HG03558 (cell line): ENCODE results near the gene CNDP1.

ENCODE experiments used
- ATAC-seq: cut with Tn5 transposase; IDR thresholded peaks from one replicate; pipeline ENCODE4 v1.9.1; 2021; ENCODE audit warnings: moderate number of reproducible peaks; ENCODE audit not compliant: unreplicated experiment; ENCODE audit errors: extremely low read depth

Gene CNDP1

GRCh38 chr18:74505776-74506175 is 28.5 kb upstream of the CNDP1 start:
- no peak for ATAC-seq

- ATAC-seq = no peak
Observed at GRCh38 chr18:74506448-74507084, 27.7 kb upstream of the CNDP1 start.

DNA sequence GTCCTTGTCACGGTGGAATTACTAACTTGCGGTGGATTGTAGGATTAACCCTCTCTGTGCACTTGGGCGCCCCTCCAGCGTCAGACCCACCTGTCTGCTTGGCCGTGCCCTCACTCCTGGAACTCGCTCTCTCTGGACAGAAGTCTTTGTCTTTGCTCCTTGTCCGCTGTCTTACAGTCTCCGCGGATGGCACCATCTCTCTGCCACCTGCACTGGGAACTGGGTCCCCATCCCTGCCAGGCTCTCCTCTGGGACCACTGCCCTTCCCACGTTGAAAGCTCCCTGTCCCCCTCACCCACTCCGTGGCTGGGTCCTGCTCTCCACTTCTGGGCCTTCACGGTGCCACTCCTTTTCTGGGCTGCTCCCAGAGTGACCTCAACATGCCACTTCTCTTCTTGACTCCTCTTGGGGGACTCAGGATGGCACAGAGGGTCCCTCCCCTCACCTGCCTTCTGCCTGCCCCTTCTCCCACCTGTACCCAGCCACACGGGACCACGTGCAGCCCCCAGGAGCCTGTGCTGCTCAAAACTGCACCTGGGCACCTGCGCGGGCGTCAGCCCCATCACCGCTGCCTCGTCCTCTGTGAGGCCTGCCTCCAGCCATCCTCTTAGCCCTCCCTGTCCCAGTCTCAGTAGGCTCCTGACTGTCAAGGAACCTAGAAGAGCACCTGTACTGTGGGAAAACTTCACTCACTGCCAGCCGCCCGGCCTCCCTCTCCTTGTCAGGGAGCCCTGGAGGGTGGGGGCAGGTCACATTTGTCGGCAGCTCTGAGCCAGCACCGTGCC is 27.0 kb upstream of the CNDP1 start:
- ATAC-seq = no peak

DNA sequence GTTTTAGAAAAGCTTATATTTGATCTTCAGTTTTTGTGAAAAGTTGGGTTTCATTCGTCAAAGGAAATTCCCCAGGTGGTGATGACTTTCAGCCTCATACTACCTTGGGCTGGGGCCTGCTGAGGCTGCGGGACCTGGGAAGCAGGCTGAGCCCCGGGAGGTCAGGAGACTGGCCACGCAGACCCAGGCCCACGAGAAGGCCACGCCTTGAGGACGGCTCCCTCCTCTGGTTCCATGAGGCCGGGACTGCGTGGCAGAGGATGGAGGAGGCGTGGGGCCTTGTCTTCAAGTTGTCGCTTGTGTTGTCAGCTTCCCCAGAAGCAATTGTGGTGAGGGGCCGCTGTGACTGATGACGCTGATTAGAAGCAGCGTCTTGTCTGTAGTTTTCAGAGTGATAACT is 26.4 kb upstream of the CNDP1 start:
- no peak for ATAC-seq

GRCh38 chr18:74508366-74508765 is 25.9 kb upstream of the CNDP1 start:
- no peak for ATAC-seq

DNA sequence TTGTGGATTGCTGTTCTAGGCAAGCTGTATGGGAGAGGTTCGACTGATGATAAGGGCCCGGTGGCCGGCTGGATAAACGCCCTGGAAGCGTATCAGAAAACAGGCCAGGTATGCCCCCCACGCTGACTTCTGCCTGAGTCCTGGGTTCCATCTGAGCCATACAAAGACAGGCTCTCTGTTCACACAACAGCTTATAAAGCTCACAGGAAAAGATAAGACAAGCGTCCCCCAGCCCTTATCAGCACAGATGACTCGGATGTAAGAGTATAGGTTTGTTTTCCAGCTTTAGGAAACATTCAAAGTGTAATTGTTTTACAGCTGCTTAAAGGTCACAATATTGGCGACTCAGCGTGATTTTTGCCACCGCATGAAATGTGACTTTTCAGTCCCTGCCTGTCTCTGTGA is 25.5 kb upstream of the CNDP1 start:
- no peak for ATAC-seq

DNA sequence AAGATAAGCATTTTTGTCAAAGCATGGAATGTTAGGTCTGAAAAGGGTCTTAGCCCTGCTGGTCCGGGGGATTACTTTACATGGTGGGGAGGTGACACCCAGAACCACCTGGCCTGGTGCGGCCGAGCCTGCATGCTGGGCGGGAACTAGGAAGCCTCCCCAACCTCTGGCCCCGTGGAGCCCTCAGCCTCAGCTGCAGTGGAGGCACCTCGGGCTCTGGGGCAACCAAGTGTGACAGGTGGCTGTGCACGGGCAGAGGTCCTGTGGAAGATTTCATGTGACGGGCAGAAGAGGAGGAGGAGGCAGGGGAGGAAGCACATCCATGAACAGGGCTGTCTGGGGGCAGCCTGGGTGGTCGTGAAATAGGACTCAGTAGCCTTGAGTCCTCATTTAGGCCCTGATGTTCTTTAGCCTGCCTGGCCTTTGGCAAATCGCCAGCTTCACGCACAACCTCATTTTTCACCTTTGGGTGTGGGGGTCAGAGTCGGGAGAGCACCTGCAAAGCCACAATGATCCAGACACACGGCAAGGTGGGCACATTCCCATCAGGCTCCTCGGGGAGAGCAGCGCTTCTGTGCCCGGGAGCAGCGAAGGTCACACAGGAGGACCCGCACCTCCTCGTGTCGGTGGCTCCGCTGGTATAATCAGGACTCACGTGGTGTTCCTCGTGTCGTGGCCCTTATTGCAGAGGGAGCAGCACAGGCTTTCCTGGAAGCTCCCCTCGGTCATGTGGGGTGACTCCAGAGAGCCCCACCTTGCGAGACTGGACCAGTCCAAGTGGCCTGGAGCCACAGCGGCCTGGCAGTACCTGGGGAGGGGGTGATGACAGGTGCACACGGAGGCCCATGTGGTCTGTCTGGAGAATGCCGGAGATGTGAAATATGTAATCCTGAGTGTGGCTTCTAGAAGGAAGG is 24.2 kb upstream of the CNDP1 start:
- no peak for ATAC-seq

DNA sequence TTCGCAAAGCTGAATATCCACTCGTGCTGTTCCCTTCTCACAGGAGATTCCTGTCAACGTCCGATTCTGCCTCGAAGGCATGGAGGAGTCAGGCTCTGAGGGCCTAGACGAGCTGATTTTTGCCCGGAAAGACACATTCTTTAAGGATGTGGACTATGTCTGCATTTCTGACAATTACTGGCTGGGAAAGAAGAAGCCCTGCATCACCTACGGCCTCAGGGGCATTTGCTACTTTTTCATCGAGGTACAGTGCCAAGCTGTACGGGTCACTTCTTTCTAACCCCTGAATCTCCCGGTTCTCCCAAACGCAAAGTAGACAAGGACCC is 23.6 kb upstream of the CNDP1 start:
- ATAC-seq = no peak

GRCh38 chr18:74511823-74512222 is 22.5 kb upstream of the CNDP1 start:
- no peak for ATAC-seq

GRCh38 chr18:74512321-74513053 is 21.8 kb upstream of the CNDP1 start:
- ATAC-seq = no peak

GRCh38 chr18:74513149-74513882 is 21.0 kb upstream of the CNDP1 start:
- ATAC-seq = no peak

- ATAC-seq = no peak
Observed at GRCh38 chr18:74513883-74514205, 20.5 kb upstream of the CNDP1 start.

DNA sequence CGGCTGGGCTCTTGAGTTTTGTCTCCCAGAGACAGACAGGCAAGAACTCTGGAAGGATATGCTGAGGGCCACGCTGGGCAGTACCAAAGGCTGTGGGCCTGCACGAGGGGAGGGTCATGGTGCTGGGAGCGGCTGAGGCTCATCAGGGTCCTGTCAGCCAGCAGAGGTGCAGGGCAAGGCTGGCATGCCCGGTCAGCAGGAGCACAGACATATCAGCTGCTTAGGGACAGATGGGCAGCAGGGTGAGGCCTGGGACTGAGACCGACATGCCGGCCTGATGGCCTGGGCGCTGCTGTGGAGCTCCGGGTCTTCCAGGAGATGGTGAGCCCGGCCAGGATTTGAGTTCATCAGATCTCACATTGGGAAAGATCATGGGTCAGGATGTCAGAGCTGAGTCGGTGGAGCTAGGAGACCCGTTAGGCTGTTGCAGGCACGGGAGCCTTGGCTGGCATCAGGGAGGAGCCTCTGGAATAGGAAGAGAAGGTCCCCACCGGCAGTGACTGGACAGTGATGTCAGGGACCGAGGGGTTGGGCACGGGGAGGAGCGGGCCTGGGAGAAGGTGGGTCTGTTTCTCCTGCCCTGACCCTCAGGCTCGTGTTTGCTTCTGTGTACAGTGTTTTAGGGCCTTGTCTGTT is 19.3 kb upstream of the CNDP1 start:
- no peak for ATAC-seq

GRCh38 chr18:74515620-74516231 is 18.6 kb upstream of the CNDP1 start:
- no peak for ATAC-seq

GRCh38 chr18:74516271-74517235 is 17.7 kb upstream of the CNDP1 start:
- ATAC-seq = no peak

- no peak for ATAC-seq
Observed at GRCh38 chr18:74517236-74517630, 17.1 kb upstream of the CNDP1 start.

DNA sequence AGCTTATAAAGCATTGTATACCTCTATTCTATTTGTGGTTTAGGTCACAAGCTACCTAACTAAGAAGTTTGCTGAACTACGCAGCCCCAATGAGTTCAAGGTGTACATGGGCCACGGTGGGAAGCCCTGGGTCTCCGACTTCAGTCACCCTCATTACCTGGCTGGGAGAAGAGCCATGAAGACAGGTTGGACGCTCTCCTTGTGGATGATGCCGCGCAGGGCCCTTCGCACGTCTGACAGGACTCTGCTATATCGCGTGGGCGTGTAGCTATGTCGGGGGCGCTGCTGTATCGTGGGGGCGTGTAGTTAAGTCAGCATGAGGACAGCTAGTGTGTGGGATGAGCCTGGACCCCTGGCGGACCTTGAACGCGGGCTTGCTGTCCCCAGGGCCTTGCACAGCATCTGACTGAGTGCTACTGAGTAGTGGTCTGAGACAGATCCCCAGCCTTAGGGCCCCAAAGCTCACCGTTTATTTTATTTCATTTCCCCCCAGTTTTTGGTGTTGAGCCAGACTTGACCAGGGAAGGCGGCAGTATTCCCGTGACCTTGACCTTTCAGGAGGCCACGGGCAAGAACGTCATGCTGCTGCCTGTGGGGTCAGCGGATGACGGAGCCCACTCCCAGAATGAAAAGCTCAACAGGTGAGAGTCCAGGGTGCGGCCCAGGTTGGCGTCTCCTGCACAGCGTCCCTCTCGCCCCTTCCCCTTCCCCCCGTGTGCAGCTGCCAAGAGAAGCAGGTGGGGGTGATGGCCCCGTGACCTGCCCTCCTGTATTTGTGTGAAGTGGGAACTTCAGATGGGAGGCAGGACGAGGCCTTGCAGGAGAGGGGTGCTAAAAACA is 15.6 kb upstream of the CNDP1 start:
- ATAC-seq = no peak
